ENCODE data around the gene GCAT. TPM values are rescaled to one million over a fixed set of nuclear protein-coding genes. Genes with fewer than 3 reads are reported as not detected.

Gene GCAT
- total RNA-seq, 1 donor from 2014 or later, result 8.8 TPM

- peaks cover 32% of the 10 kb centered on the region for H3K4me1 ChIP-seq
- ATAC-seq (no peak), DNase-seq (no peak)
- no peak overlapping the region for H3K27ac ChIP-seq
- intact Hi-C loops (cut with DNase I), result no loop called here
- no peaks in the 10 kb centered on the region for H3K9me3 ChIP-seq
- H3K36me3 ChIP-seq, result no peaks in the 10 kb centered on the region
- no peak overlapping the region for H3K4me3 ChIP-seq
- TF ChIP-seq CTCF (IDR thresholded peaks at IDR 0.05), result no peak
- no peaks in the 10 kb centered on the region for H3K27me3 ChIP-seq
These were observed 3.9 kb upstream of the GCAT start for GRCh38 chr22:37803639-37804351.

GRCh38 chr22:37804352-37804880 is 3.3 kb upstream of the GCAT start:
- Histone ChIP-seq H3K9me3 (no peaks in the 10 kb centered on the region), H3K4me3 (peak overlapping the region; percentile 52), H3K27ac (peak overlapping the region; percentile 84), H3K4me1 (peaks cover 32% of the 10 kb centered on the region), H3K27me3 (no peaks in the 10 kb centered on the region), H3K36me3 (no peaks in the 10 kb centered on the region)
- ATAC-seq (no peak), DNase-seq (no peak)
- TF ChIP-seq CTCF (IDR thresholded peaks at IDR 0.05), result no peak
- intact Hi-C loops (cut with DNase I), result no loop called here

- H3K27me3 ChIP-seq, result no peaks in the 10 kb centered on the region
- intact Hi-C loops (cut with DNase I), result no loop called here
- TF ChIP-seq CTCF (IDR thresholded peaks at IDR 0.05), result no peak
- H3K4me1 ChIP-seq, result peaks cover 32% of the 10 kb centered on the region
- peak; percentile 77 for ATAC-seq
- DNase-seq, result peak; percentile 95
- peak overlapping the region; percentile 84 for H3K27ac ChIP-seq
- no peaks in the 10 kb centered on the region for H3K9me3 ChIP-seq
- H3K36me3 ChIP-seq, result no peaks in the 10 kb centered on the region
- peak overlapping the region; percentile 52 for H3K4me3 ChIP-seq
These were observed 2.6 kb upstream of the GCAT start for GRCh38 chr22:37804881-37805809.

- Histone ChIP-seq H3K27me3 (no peaks in the 10 kb centered on the region), H3K4me3 (peak overlapping the region; percentile 52), H3K9me3 (no peaks in the 10 kb centered on the region), H3K4me1 (peaks cover 32% of the 10 kb centered on the region), H3K27ac (peak overlapping the region; percentile 84), H3K36me3 (no peaks in the 10 kb centered on the region)
- intact Hi-C loops (cut with DNase I), result no loop called here
- TF ChIP-seq CTCF (IDR thresholded peaks at IDR 0.05), result no peak
- DNase-seq (no peak), ATAC-seq (no peak)
These were observed 1.9 kb upstream of the GCAT start for GRCh38 chr22:37805810-37806277.

- no peaks in the 10 kb centered on the region for H3K9me3 ChIP-seq
- intact Hi-C loops (cut with DNase I), result no loop called here
- no peak for TF ChIP-seq CTCF (IDR thresholded peaks at IDR 0.05)
- peak overlapping the region; percentile 52 for H3K4me3 ChIP-seq
- peaks cover 32% of the 10 kb centered on the region for H3K4me1 ChIP-seq
- H3K27ac ChIP-seq, result no peak overlapping the region
- DNase-seq (no peak), ATAC-seq (no peak)
- no peaks in the 10 kb centered on the region for H3K36me3 ChIP-seq
- no peaks in the 10 kb centered on the region for H3K27me3 ChIP-seq
These were observed 1.1 kb upstream of the GCAT start for GRCh38 chr22:37806409-37807333.

Data from upper lobe of right lung (tissue), 1 donor.